ENCODE measurements around the gene TTC34.

The TTC34 gene

GRCh38 chr1:2601721-2602303 lies 199.7 kb downstream of the TTC34 start:
- H2AFZ ChIP-seq, result no peak overlapping the region
- no peaks in the 10 kb centered on the region for H3K27me3 ChIP-seq (ENCODE audit: control insufficient read depth, insufficient read depth, low read length)
- TF ChIP-seq CTCF (IDR thresholded peaks at IDR 0.05), result no peak
- H3K4me2 ChIP-seq (ENCODE audit: low read length), result no peak overlapping the region
- H3K27ac ChIP-seq, result no peak overlapping the region
- no peaks in the 10 kb centered on the region for H3K9me3 ChIP-seq (ENCODE audit: control insufficient read depth, low read length)
- H3K36me3 ChIP-seq (ENCODE audit: control insufficient read depth, insufficient read depth, low read length), result no peaks in the 10 kb centered on the region
- no peak overlapping the region for H3K9ac ChIP-seq
- no peak overlapping the region for H3K4me3 ChIP-seq (ENCODE audit: low read depth, low read length)
- no peaks in the 10 kb centered on the region for H3K79me2 ChIP-seq
- H3K4me1 ChIP-seq, result no peaks in the 10 kb centered on the region

DNA sequence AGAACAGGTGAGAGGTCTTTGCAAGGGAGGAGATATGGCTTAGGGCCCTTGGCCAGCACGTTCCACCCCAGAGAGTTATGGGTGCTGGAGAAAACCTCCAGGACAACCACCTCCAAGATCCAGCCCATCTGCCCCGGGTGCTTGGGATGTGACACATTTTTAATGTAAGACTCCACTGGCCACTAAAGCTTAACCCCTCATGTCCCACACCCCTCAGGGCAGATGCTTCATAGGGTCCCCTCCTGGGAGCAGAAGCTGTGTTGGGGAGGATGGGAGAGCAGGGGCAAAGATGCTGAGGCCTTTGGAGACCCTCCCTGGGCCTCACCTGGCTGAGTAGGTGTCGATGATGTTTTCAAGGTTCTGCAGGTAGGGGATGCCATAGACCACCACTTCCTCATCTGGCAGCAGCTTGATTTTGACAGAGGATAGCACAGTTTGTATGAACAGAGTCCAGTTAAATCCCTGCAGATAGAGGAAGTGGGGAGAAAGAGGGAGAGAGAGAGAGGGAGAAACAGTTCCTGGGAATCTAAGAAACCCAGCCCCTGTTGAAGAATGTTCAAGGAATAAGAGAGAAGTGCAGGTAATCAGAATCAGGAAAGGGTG lies 203.1 kb downstream of the TTC34 start:
- H3K9me3 ChIP-seq (ENCODE audit: control insufficient read depth, low read length), result no peaks in the 10 kb centered on the region
- H3K27me3 ChIP-seq (ENCODE audit: control insufficient read depth, insufficient read depth, low read length), result no peaks in the 10 kb centered on the region
- no peak overlapping the region for H3K4me2 ChIP-seq (ENCODE audit: low read length)
- H2AFZ ChIP-seq, result no peak overlapping the region
- H3K79me2 ChIP-seq, result no peaks in the 10 kb centered on the region
- no peak for TF ChIP-seq CTCF (IDR thresholded peaks at IDR 0.05)
- no peak overlapping the region for H3K9ac ChIP-seq
- no peaks in the 10 kb centered on the region for H3K36me3 ChIP-seq (ENCODE audit: control insufficient read depth, insufficient read depth, low read length)
- H3K4me1 ChIP-seq, result no peaks in the 10 kb centered on the region
- H3K27ac ChIP-seq, result no peak overlapping the region
- H3K4me3 ChIP-seq (ENCODE audit: low read depth, low read length), result no peak overlapping the region

DNA sequence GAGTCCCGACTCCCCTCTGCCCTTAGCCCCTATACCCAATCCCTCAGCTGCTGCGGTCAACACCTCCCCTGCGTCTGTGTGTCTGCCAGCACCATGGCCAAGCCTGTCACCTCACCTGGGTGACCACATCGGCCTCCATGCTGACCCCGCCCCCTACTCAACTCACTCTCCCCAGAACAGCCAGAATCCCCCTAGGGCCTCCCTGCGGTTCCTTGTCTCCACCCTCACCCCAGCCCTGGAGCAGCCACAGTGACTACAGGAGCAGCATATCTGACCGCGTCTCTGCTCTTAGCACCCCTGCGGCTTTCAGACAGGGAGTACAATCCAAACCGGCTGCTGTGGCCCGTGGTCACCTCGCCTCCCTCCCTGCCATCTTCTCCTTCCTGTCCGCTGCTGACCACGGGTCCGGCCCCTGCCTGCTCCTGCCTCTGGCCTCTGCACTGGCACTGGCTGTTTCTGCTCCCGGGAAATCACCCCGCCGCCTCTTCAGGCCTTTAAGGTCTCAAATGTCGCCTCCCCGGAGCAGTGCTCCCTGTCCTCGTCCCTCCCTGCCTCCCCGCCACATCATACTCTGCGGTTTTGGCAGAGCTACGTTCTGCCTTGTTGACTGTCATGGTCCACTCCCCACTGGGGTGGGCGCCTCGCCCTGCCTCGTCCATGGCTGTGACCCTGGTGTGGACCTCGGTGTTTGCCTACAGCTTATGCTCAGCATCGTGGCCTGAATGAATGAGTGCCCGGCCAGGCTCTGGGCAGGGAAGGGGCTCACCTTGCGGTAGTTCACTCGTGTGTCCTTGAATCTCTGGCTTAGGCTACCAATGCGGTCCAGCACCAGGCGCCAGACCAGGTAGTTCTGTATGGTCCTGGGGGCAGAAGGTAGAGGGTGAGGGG lies 203.8 kb downstream of the TTC34 start:
- H3K27me3 ChIP-seq (ENCODE audit: control insufficient read depth, insufficient read depth, low read length), result no peaks in the 10 kb centered on the region
- H2AFZ ChIP-seq, result no peak overlapping the region
- H3K9me3 ChIP-seq (ENCODE audit: control insufficient read depth, low read length), result no peaks in the 10 kb centered on the region
- H3K4me2 ChIP-seq (ENCODE audit: low read length), result no peak overlapping the region
- H3K27ac ChIP-seq, result no peak overlapping the region
- H3K9ac ChIP-seq, result no peak overlapping the region
- no peaks in the 10 kb centered on the region for H3K36me3 ChIP-seq (ENCODE audit: control insufficient read depth, insufficient read depth, low read length)
- no peak for TF ChIP-seq CTCF (IDR thresholded peaks at IDR 0.05)
- no peaks in the 10 kb centered on the region for H3K4me1 ChIP-seq
- H3K4me3 ChIP-seq (ENCODE audit: low read depth, low read length), result no peak overlapping the region
- H3K79me2 ChIP-seq, result no peaks in the 10 kb centered on the region

- no peak for TF ChIP-seq CTCF (IDR thresholded peaks at IDR 0.05)
- Histone ChIP-seq H3K27ac (no peak overlapping the region), H3K4me1 (no peaks in the 10 kb centered on the region), H3K36me3 (ENCODE audit: control insufficient read depth, insufficient read depth, low read length) (no peaks in the 10 kb centered on the region), H3K4me2 (ENCODE audit: low read length) (no peak overlapping the region), H3K9me3 (ENCODE audit: control insufficient read depth, low read length) (no peaks in the 10 kb centered on the region), H3K27me3 (ENCODE audit: control insufficient read depth, insufficient read depth, low read length) (no peaks in the 10 kb centered on the region), H3K9ac (no peak overlapping the region), H3K79me2 (no peaks in the 10 kb centered on the region), H2AFZ (no peak overlapping the region), H3K4me3 (ENCODE audit: low read depth, low read length) (no peak overlapping the region)
Observed at GRCh38 chr1:2596530-2597333, 204.8 kb downstream of the TTC34 start.

Measured in parathyroid adenoma (tissue), 2 donors.